HG02588 (cell line): ENCODE data around the gene AGER.
"Not testable (repeated sequence)": the region's sequence is repeated elsewhere in the genome, so short reads cannot be mapped to it uniquely, and the experiment has no call there.

Experiments
- ATAC-seq: cut with Tn5 transposase; IDR thresholded peaks from one replicate; pipeline ENCODE4 v1.9.1; 2021; ENCODE audit warnings: mild to moderate bottlenecking, moderate library complexity; ENCODE audit not compliant: unreplicated experiment

Gene AGER

DNA sequence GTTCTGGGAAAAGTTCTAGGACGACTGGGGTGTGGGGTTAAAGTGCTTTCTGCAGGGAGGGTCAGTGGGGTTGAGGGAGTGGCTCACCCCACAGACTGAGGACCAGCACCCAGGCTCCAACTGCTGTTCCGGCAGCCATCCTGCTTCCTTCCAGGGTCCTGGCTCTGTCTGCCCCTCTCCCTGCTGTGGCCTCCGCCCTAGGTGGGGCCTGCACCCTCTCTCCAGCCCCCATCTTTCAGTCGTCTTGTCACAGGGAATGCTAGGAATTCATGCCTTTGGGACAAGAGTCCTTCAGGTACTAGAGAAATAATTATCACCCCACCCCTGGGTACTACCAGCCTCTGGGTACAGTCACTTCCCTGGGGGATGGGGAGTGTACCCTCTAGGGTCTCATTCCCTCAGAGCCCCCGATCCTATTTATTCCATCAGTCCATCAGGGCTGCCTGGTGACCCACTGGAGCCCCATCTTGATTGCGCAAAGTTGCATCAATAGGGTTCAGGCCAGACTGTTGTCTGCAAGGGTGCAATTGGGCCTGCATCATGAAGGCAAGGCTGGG lies at the start of gene AGER:
AGER (minus strand) TSS at position 170 of the 557 bp plus-strand sequence; CDS start at position 139, 31 bp downstream.
- ATAC-seq: no peak

DNA sequence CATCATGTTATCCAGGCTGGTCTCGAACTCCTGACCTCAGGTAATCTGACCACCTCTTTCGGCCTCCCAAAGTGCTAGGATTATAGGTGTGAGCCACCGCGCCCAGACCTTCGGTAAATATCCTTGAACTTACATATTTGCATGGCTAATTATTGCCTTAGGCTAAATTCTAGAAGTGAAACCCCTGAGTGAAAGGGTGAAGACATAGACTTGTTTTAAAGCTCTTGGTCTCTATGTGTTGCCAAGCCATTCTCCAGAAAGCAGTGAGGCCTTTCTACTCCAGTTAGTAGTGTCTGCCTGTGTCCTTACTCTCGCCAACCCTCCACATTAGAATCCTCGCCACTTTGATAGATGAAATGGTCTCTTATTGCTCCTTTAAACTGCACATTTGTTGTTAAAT lies 42.4 kb upstream of the AGER start:
- no peak for ATAC-seq

GRCh38 chr6:32224696-32225095 lies 40.6 kb upstream of the AGER start:
- no peak for ATAC-seq

- no peak for ATAC-seq
These were observed 39.5 kb upstream of the AGER start, which contains the start of gene NOTCH4 for GRCh38 chr6:32223258-32224235. Gene NOTCH4 (minus strand): TSS chr6:32224067. CDS start chr6:32223928, 139 bp downstream.

GRCh38 chr6:32222333-32223230 lies 38.5 kb upstream of the AGER start:
- ATAC-seq: no peak

DNA sequence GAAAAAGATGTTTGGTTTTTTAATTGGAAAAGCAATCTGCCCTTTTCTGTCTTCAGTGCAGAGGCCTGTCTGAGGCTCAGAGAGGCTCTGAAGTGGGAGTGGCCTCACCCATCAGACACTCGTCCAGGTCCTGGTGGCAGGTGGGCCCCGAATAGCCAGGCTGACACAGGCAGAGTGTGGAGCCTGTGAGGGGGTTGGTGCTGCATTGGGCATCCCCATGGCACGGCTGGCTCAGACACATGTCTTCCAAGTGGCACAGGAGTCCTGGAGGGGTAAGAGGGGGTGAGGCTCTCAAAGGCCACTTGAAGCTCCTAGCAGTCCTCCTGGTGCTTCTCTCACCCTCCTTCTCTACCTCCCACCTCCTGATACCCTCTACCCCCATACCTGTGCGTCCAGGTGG lies 36.0 kb upstream of the AGER start:
- no peak for ATAC-seq

DNA sequence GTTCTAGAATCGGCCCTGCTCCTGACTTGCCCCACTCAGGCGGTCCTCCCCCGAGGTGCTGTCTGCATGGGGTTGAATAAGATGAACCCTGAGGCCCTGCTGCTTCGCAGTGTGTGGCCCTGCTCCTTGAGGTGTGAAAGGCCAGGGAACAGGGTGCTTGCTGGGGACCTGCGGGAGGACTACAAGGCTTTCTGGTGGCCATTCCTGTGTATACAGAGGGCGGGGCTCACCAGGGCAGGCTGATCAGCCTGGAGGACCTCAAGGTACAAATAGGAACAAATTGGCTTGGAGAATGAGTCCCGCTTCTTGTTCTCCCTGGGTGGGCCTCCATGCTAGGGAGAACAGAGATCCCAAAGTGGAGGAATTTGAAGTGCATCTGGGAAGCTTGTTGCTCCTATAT lies 34.1 kb upstream of the AGER start:
- no peak for ATAC-seq

DNA sequence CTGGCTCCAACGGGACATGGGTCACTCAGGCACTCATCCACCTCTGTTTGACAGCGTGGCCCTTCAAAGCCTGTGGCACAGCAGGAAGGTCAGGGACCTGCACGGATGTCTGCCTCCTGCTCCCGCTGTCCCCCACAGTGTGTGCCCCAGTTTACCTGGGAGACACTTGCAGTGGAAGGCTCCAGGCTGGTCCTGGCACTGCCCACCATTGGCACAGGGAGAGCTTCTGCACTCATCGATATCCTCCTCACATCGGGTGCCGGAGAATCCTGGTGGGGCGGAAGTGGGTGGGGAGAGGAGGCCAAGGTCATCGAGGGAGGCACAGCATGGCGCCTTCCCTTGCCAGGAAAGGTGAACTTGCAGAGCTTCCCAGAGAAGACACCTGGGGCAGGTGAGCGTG lies 32.9 kb upstream of the AGER start:
- no peak for ATAC-seq

DNA sequence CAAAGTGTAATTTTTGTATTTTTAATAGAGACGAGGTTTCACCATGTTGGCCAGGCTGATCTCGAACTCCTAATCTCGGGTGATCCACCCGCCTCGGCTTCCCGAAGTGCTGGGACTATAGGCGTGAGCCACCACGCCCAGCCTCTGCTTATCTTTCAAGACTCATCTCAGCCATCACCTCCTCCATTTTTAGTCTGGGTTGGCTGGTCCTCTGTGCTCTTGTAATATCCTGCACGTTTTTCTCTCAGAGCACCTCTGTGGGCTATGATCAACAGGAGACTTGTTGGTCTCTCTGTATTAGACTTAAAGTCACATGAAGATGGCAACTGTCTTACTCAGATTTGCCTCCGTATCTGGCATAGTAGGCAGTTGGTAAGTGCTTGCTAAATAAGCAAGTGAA lies 32.2 kb upstream of the AGER start:
- no peak for ATAC-seq

GRCh38 chr6:32215617-32216016 lies 31.6 kb upstream of the AGER start:
- no peak for ATAC-seq

DNA sequence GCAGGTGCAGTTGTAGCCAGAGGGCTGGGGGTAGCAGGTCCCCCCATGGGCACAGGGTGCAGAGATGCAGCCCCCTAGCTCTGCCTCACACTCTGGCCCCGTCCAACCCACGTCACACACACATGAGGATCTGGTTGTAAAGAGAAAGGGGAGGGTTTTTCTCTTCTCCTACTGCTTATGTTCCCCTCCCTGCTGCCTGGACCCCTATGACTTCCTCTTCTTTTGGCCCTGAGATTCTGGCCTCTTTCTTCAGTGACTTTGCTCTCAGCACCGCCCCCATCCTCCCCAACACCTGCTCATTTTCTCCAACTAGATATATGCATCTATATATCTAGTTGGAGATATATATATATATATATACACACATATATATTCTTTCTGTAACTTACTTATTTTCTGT lies 30.1 kb upstream of the AGER start:
- ATAC-seq: no peak

- no peak for ATAC-seq
These were observed 29.6 kb upstream of the AGER start for GRCh38 chr6:32213649-32214048.

DNA sequence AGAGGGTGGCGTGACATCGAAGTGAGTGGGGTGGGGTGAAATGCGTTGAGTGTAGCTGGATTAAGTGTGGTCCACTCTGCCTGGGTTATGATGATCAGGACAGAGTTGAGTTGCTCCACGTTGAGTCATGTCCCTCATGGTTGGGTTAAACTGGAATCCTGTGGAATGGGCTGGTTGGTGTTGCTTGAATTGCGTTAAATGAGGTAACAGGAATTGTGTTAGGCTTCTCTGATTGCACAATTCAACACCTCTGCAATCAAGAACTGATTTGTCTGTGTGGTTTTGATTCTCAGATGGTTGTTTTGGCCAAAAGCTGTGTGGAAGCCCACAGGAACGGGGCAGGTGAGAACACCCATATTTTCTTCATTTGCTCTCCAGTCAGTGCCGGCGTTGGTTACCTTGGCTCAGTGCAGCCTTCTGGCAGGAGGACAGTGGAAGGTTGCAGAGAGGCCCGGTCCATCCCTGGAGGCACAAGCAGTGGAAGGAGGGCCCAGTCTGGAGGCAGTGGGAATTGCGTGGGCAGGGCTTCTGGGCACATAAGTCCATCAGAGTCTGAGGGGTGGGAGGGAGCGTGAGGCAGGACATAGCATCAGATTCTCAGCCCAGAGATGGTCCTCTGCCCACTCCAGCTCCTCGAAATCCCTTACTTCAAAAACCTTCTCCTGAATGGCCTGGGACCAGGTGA lies 28.2 kb upstream of the AGER start:
- no peak for ATAC-seq

DNA sequence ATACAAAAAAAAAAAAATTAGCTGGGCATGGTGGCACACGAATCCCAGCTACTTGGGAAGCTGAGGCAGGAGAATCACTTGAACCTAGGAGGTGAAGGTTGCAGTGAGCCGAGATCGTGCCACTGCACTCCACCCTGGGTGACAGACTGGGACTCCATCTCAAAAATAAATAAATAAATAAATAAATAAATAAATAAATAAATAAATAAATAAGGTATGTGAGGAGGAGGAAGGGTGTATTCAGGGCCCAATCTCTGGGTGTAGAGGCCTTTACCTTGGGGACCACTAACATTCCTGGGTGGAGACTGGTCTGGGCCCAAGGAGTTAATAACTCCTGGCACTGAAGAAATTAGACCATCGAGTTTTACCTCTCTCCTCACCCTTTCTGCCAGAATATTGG lies 27.4 kb upstream of the AGER start:
- ATAC-seq: not testable (repeated sequence)

- no peak for ATAC-seq
These were observed 26.1 kb upstream of the AGER start for GRCh38 chr6:32210191-32210601.

DNA sequence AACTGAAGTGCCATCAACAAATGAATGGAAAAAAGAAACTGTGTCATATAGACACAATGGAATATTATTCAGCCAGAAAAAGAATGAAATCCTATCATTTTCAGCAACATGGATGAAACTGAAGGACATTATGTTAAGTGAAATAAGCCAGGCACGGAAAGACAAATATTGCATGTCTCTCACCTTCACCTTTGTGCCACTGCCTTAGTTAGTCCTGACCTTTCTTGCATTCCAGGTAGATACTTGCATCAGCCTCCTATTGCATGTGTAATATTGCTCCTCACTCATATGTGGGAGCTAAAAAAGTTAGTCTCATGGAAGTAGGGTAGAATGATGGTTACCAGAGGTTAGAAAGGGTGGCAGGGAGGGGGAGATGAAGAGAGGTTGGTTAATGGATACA lies 24.9 kb upstream of the AGER start:
- no peak for ATAC-seq

- ATAC-seq: no peak
These were observed 20.2 kb upstream of the AGER start for GRCh38 chr6:32204268-32204715.

GRCh38 chr6:32203426-32204267 lies 19.6 kb upstream of the AGER start:
- no peak for ATAC-seq

GRCh38 chr6:32202186-32202585 lies 18.1 kb upstream of the AGER start:
- ATAC-seq: no peak
